NCI-H510A (cell line): ENCODE results near the gene XRCC1.

ENCODE experiments used
- DNase-seq: peaks from one replicate; lab custom pipeline; 2025; lab: John Stamatoyannopoulos, UW

XRCC1 gene, protein sequence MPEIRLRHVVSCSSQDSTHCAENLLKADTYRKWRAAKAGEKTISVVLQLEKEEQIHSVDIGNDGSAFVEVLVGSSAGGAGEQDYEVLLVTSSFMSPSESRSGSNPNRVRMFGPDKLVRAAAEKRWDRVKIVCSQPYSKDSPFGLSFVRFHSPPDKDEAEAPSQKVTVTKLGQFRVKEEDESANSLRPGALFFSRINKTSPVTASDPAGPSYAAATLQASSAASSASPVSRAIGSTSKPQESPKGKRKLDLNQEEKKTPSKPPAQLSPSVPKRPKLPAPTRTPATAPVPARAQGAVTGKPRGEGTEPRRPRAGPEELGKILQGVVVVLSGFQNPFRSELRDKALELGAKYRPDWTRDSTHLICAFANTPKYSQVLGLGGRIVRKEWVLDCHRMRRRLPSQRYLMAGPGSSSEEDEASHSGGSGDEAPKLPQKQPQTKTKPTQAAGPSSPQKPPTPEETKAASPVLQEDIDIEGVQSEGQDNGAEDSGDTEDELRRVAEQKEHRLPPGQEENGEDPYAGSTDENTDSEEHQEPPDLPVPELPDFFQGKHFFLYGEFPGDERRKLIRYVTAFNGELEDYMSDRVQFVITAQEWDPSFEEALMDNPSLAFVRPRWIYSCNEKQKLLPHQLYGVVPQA

DNA sequence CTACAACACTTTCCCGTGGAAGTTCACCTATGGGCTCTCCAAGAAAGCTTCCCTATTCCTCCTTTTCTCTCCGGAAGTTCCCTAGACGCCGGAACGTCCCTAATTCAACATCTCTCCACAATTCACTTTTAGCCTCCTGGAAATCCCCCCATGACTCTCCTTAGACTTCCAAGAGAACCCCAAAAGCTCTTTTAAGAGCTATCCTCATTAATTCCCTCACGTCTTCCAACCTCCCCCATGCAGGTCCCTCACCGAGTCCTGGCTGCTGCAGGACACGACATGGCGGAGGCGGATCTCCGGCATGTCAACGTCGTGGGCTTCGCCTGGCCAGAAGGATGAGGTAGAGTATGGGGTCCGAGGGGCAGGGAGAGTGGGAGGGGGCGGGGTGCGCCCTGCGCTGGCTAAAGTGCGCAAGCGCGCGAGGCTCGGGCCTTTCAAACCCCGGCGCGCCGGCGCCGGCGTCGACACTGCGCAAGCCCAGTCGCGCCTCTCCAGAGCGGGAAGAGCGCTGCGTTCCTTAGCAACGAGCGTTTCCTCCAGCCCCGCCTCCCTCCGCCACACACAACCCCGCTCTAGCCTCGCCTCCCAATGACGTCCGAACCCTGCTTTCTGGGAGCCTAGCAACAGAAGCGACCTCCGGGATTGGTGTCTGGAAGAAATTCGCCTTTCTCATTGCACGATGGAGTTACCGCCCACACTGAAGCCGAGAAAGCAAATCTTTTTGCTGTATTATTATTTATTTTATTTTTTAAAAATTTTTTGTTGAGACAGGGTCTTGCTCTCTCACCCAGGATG, at the start of gene XRCC1, which contains the start of gene PINLYP:
XRCC1 (minus strand) TSS at position 372 of the 795 bp plus-strand sequence; CDS start at position 303, 69 bp downstream.
PINLYP (plus strand) TSS at position 646 of the 795 bp plus-strand sequence. CDS start 1,391 bp downstream, outside the sequence.
- peak; percentile 96 for DNase-seq

DNA sequence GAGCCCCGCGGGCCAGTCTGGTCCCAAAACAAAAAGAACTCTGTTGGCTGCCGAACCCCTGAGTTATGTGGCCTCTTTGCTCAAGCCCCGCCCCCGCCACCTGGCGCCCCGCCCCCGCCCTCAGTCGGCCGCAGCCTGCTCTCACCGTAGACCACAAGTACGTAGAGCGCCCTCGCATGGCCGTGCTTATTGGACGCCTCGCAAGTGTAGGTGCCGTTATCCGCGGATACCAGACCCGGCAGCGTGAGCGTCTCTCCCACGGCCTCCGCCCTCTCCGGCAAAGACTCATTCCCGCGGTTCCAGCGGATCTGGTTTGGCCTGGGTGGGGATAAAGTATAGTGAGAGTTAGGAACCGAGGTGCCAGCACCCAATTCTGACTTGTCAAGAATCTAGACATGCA, 49.6 kb upstream of the XRCC1 start:
- DNase-seq = no peak

DNA sequence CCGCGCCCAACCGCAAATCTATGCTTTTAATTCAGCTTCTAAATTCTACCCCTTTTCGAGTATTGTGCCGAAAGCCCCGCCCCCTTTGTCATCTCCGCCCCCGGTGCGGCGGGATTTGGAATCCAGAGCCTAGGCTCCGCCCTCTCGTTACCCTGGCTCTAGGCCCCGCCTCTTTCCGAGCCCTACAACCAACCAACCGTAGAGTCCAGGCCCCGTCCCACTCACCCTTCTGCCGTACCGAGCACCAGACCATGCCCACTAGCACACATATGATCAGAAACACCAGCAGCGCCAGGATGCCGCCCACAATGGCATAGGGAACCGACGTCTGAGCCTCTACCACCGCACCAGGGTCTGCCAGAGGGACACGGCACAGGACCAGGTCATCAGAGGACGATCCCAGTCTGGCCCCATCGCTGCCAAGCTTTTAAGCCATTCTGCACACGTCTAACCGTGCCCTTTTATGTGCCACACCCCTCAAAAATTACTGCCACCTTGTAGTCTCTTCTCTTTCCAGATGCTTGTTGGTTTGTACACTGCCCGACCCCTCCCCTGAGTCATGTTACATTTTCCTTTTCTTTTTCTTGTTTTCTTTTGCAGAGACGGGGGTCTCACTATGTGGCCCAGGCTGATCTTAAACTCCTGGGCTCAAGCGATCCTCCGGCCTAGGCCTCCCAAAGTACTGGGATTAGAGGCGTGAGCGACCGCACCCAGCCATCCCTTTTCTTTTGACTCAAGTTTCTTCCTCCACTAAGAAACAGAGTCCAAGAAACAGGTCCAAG, 48.8 kb upstream of the XRCC1 start:
- no peak for DNase-seq

DNA sequence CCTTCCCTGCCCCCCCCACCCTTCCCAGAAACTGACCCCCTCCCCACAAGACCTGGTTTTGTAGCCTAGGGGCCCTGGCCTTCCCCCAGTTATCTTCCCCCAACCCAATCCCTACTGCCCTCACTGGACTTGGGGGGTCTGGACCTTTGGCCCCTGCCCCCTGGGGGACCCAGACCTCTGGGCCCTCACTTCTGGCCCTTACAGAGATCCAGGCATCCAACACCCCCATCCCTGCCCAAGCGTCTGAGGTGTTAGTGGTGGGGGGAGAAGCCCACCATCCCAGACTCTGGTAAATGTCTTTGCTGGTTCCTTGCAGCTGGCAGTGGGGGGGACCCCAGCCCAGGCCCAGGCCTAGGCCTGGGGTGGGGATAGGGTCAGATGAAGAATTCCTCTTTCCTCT, 47.6 kb upstream of the XRCC1 start:
- no peak for DNase-seq

DNA sequence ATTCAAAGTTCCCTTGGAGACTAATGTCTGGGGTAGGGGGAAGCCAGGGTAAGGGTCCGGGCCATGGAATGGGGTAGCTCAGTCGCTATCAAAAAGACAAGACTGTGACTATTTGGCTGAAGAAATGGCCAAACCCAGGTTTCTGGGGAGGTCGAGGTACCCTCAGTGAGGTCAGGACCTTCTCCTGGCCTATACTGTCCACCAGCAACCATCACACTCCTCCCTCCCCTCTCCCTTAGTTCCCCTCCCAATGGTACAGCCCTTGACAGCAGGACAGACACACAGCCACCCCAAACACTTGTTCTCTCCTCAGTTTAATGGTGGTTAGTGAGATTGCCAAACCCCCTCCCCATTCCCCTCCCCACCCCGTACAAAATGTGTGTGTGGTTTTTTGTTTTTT, 46.7 kb upstream of the XRCC1 start:
- DNase-seq = no peak

DNA sequence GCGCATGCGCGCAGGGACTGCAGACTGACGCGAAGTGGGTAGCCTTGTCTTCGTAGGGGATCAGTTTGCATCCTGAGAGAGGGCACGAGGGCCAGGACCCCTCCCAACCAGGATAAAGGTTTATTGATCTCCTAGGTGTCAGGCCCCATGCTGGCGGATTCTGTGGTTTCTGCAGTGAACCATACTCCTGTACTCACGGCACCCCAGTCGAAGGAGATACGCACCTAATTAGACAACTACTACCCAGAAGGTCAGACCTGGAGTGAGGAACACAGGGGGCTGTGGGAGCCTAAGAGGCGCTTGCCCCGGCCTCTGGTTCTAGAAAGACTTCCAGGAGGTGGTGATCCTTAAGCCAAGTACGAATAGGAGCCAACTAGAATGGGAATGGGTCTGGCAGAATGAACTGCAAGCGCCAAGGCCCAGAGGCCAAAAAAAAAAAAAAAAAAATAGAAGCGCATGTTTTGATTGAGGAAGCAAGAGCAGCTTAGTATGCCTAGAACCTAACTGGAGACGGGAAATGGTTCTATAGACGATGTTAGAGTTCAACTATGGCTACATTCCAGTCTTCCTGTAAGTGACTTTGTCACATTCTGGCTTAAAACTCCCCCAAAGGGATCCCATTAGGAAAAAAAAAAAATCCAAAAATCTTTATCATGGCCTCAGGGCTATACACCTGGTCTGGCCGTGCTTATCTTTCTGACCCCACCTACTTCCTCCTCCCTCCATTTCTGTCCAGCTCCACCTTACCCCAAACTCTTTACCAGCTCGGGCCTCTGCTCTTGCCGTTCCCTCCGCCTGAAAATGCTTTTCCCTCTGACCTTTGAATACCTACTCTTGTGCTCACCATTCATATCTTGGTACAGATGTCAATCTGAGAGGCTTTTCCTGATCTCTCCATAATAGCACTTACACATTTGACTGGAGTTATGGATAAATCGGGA, 45.0 kb upstream of the XRCC1 start:
- DNase-seq = no peak

DNA sequence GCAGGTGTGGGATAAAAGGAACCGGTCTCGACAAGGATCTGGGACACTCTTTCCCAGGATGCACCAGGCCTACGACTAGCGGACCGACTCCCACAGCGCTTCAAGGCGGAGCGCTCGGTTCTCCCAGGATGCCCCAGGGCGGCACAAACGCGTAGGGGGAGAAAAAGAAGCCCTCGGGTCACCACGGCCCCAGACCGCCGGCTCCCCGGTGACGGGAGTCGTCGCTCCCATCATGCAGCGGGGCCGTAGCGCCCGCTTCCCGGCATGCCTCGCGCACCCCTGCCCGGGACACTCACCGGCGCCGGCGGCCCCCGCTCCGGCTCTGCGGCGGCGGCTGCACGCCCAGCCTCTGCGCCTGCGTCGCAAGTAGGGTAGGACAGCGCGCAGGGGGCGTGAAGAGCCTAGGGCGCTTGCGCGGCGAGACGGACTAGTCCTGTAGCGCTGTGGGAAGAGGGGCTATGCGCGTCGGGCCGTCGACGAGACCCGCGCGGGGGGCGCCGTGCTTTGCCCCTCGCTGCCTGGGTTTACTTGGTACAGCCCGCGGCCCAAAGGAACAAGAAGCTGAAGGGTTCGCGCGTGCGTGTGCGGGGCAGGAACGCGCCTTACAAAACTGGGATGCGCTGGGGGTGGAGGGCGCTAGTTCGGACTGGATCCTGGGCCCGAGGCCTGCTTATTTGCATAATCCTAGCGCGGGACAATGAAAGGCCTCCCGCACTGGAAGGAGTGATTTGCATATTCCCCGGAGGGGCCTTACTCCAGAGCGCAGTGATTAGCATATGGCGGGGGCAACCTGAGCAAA, 44.1 kb upstream of the XRCC1 start, which contains the start of gene ZNF428:
ZNF428 (minus strand) TSS at position 368 of the 799 bp plus-strand sequence. CDS start 5,325 bp downstream, outside the sequence.
- DNase-seq = peak; percentile 73

DNA sequence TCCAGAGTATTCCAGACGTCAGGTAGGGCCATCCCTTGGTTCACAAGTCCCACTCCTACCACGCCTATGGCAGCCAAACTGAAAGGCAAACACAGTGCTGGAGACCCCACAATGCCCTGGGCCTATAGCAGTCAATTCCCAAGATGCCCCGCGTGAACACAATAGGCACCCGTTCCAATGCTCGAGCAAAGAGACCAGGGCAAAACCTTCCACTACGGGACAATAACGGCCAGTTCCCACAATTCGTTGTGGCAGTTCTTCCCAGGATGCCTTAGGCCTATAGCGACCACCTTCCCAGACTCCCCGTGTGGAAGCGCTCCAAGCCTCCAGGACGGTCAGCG, 43.6 kb upstream of the XRCC1 start:
- peak; percentile 50 for DNase-seq

DNA sequence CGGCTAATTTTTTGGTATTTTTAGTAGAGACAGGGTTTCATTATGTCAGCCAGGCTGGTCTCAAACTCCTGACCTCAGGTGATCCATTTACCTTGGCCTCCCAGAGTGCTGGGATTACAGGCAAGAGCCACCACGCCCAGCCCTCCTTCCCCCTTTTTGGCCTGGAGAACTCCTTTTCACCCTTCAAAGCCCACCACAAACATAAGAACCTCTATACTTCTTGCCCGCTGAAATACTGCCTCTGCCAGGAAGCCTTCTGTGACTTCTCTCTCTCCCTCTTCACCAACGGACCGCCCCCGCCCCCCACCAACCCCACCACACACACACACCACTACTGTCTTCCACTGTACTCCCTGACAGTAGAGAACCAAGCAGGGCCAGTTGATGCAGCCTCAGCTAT, 41.6 kb upstream of the XRCC1 start:
- DNase-seq = no peak

DNA sequence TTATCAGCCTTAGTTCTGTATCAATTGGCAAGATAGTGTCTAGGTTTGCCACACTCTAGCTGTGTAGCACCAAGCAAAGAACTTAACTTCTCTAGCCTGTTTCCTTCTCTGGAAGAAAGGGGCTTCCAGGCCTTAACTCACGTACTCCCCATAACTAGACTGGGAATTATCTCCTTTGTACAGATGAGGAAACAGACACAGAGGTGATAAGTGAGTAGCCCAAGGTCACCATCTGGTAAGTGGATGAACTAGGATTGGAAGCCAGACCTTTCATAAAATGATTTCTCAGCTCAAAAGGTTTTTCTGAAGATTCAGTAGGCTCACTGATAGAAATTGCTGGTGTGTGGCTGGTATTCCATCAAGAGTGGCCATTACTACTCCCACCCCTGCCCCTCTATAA, 41.0 kb upstream of the XRCC1 start:
- no peak for DNase-seq

DNA sequence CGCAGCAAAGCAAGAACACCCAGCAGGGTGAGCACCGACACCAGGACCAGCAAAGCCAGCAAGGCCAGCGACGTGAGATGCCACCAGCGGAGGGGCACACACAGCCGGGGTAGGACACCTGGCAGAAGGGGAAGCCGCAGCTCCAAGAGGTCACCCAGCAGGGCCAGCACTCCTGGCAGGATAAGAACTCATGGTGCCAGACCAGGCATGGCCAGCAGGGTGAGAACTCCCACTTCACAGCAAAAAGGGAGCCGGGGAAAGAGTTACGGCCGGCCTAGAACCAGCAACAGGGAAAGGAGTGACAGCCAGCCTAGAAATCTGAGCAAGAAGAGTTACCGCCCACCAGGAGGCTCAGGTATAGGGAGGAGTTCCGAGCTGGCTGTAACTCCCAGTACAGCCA, 37.0 kb upstream of the XRCC1 start:
- DNase-seq = no peak

DNA sequence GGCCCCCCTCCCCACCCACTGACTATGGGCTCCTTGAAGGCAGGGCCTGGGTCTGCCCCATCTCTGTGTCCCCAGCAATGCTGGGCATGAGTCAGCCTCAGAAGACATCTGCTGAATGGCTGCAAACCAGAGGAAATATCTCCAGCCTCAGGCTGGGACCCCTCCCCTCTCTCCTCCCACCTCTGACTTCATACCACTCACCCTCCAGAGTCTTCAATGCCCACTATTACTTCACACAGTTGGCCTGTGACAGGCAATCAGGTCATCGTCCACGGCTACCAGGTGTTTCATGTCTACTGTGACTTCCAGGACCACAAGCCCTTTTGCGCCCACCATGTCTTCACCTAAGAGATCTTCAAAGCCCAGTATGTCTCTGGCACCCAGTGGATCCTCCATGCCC, 36.5 kb upstream of the XRCC1 start, which contains the start of gene SRRM5:
SRRM5 (plus strand) TSS at position 301 of the 400 bp plus-strand sequence; CDS start at position 335, 34 bp downstream.
- no peak for DNase-seq

DNA sequence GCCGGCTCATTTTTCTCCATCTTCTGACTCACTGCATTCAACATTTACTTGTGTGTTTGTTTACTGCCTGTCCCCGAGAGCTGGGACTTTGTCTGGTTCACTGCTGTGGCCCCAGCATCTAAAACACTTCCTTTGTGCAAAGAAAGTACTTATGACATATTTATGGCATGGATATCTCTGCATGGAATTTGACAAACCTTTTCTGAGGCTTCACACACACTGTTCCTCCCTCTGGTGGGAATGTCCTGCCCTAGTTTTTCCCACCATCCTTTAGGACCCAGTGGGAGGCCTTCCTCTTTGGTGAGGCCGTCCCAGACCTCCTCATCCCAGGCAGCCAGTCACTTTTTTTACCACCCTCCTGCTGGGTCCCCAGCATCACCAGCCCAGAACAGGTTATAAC, 35.2 kb upstream of the XRCC1 start:
- DNase-seq = no peak

DNA sequence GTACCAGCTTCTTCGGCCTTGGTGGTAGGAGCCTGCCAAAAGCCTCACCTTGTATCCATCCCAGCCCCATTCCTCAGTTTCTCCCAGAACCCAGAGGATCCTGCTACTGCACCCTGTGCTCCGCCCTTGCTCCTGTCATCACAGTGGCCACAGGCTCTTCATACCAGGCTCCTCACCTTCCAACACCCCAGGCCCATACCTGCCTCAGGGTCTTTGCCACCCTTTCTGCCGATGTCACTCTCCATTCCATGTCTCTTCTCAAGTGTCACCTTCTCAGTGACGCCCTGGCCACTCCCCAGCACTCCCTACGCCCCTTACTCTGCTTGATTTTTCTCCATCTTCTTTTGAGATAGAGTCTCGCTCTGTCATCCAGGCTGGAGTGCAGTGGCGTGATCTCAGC, 34.5 kb upstream of the XRCC1 start:
- DNase-seq = no peak

DNA sequence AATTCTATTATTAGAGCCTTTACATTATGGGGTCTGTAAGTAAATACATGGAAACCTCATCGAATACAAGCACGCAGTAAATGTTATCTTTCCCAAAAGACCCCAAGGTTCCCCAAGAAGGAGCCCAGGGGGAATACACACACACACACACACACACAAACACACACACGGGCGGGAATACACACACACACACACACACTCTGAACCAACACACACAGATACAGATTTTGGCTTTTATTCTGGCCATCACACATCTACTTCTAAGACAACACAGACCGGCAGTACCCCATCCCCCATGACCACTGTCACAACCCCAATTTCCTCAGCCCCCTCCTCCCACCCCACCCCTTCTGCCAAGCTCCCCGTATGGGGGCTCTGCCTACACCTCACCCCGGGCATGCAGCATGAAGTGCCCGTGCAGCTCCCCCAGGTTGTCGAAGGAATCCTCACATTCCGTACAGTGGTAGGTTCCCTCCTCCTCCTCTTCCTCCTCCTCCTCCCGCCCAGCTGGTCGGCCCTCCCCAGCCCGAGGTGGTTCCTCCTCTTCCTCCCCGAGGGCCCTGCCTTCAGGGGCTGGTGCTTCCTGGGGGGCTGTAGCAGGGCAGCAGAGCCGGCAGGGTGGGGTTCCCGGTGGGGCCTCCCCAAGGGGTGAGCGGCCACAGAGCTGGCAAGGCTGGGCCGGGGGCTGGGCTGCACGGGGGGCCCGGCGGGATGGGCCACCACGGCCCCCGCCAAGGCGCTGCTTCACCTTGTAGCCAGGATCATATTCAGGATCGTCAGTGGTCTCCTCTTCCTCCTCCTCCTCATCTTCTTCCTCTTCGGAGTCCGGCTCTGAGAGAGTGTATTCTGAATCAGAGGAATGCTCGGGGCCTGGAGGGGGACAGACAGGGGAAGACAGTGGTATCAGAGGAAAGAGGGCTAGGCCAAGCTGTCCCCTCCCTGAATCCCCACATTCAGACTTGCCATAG, 32.2 kb upstream of the XRCC1 start:
- DNase-seq = no peak

DNA sequence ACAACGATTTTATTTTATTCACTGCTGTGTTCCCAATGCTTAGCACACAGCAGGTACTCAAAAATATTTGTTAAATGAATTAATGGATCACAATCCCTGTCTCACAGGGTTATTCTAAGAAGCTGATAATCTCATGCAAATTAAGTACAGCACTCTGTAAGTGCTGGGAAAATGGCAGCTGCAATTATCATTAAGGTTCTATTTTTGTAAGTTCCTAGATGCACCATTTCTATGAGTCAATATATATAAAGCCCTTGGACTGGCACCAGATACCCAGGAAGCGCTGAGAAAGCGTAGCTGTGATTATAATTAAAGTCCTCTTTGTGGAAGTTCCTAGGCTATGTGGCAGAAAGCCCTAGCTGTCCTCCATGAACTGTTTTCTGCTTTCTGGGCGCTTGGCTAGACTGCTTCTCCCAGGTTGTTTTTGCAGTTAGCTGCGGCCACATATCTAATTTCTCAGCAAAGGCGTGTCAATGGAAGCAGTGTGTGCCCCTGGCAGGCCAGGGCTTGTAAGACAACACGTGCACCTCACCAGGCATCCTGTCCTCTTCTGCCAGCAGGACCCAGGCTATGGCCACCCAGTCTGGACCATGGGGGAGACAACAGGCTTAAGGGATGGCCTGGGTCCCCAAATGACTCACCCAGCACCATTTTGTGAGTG, 31.4 kb upstream of the XRCC1 start:
- DNase-seq = no peak

DNA sequence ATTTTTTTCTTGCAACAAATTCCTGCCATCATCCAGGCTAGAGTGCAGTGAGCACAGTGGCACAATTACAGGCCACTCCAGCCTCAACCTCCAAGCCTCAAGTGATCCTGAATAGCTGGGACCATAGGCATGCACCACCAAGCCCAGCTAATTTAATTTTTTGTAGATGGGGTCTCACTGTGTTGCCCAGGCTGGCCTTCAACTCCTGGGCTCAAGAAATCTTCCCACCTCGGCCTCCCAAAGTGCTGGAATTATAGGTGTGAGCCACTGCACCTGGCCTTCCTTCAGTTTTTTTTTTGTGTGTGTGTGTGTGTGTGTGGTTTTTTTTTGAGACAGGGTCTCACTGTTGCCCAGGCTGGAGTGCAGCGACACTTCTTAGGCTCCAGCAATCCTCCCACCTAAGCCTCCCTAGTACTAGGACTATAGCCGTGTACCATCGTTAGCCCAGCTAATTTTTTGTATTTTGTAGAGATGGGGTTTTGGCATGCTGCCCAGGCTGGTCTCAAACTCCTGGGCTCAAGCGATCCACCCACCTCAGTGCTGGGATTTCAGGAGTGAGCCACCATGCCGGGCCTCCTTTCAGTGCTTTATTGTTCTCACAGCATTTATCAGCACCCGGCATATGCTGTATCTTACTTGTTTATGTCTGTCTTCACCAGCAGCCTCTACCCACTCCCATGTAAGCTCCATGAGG, 30.7 kb upstream of the XRCC1 start:
- DNase-seq = no peak
